ENCODE measurements around the gene PNCK. TPM values are rescaled to one million over a fixed set of nuclear protein-coding genes. Genes with fewer than 3 reads are reported as not detected.

Gene PNCK
- total and polyA plus RNA-seq, 4 donors: 0.44 to 0.77 (median 0.67) TPM

DNA sequence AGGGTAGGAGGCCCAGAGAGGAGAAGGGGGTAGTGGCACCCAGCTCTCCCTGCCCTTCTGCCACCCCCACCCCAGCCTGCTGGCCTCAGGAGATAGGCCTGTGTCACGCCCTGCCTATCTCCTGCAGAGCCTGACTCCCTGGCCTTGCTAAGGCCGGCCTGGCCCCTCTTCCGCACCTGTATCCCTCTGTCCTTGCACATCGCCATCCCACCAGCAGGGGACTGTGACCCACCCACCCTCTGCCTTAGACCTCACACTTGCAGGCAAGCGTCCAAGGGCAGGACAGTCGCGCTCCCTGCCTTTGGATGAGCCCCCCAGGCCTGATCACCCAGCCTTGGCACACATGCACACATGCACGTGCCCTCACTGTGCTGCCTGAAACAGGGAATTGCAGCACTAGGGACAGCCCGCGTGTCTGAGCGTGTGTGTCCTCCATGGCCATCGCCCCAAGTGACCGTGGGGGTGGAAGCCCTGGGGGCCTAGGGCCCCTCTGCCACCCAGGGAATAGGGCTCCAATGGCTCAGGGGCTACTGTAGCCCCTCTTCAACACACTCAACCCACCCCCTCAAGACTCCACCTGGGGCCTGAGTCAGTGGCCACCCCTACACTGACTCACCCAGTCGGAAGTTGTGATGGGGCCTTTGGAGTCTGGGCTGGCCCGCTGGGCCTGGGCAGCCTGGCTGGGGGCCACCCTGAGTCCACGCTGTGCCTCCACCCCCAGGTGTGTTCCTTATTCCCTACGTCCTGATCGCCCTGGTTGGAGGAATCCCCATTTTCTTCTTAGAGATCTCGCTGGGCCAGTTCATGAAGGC, 16.2 kb upstream of the PNCK start:
- H3K4me3 ChIP-seq: no peak overlapping the region
- 89 to 92% methylated on average over 8 to 19 of the region's 19 CpGs for WGBS, 2 donors
- TF ChIP-seq CTCF (IDR thresholded peaks at IDR 0.05; ENCODE audit: control extremely low read depth, extremely low read depth): no peak
- H3K27me3 ChIP-seq (ENCODE audit: control insufficient read depth in 3 of 3, insufficient read depth in 3 of 3, low read length in 2 of 3): no peaks in the 10 kb centered on the region
- H3K36me3 ChIP-seq (ENCODE audit: control insufficient read depth in 4 of 4, insufficient read depth in 4 of 4, low read length in 4 of 4): no peaks in the 10 kb centered on the region
- no peaks in the 10 kb centered on the region for H3K9me3 ChIP-seq (ENCODE audit: control insufficient read depth in 4 of 4, insufficient read depth in 3 of 4, low read length in 3 of 4)
- H3K27ac ChIP-seq (ENCODE audit: low read depth in 1 of 2, low read length in 1 of 2): peak overlapping the region in 1 of 2 donors; percentile 81
- no peaks in the 10 kb centered on the region for H3K4me1 ChIP-seq (ENCODE audit: control insufficient read depth in 5 of 5, insufficient read depth in 5 of 5, low read length in 5 of 5)
- ATAC-seq (ENCODE audit: insufficient read depth, low FRiP score): no peak
- no peak for DNase-seq
- H3K9ac ChIP-seq (ENCODE audit: insufficient read depth in 1 of 2, low read length in 2 of 2): no peak overlapping the region

GRCh38 chrX:153688911-153689590, 15.4 kb upstream of the PNCK start:
- no peaks in the 10 kb centered on the region for H3K9me3 ChIP-seq (ENCODE audit: control insufficient read depth in 4 of 4, insufficient read depth in 3 of 4, low read length in 3 of 4)
- DNase-seq (peak in 2 of 3 donors; percentile 29 to 54), ATAC-seq (ENCODE audit: insufficient read depth, low FRiP score) (no peak)
- no peak overlapping the region for H3K4me3 ChIP-seq
- TF ChIP-seq CTCF (IDR thresholded peaks at IDR 0.05; ENCODE audit: control extremely low read depth, extremely low read depth): no peak
- no peaks in the 10 kb centered on the region for H3K36me3 ChIP-seq (ENCODE audit: control insufficient read depth in 4 of 4, insufficient read depth in 4 of 4, low read length in 4 of 4)
- no peaks in the 10 kb centered on the region for H3K4me1 ChIP-seq (ENCODE audit: control insufficient read depth in 5 of 5, insufficient read depth in 5 of 5, low read length in 5 of 5)
- H3K27ac ChIP-seq (ENCODE audit: low read depth in 1 of 2, low read length in 1 of 2): peak overlapping the region in 1 of 2 donors; percentile 88
- WGBS, 2 donors: 36 to 45% methylated on average over 9 to 53 of the region's 53 CpGs
- H3K27me3 ChIP-seq (ENCODE audit: control insufficient read depth in 3 of 3, insufficient read depth in 3 of 3, low read length in 2 of 3): no peaks in the 10 kb centered on the region
- no peak overlapping the region for H3K9ac ChIP-seq (ENCODE audit: insufficient read depth in 1 of 2, low read length in 2 of 2)

- peak overlapping the region in 1 of 2 donors; percentile 88 for H3K27ac ChIP-seq (ENCODE audit: low read depth in 1 of 2, low read length in 1 of 2)
- H3K4me3 ChIP-seq: peak overlapping the region; percentile 20
- H3K9ac ChIP-seq (ENCODE audit: insufficient read depth in 1 of 2, low read length in 2 of 2): no peak overlapping the region
- DNase-seq: no peak
- H3K9me3 ChIP-seq (ENCODE audit: control insufficient read depth in 4 of 4, insufficient read depth in 3 of 4, low read length in 3 of 4): peaks cover 0 to 3% (median 1%) of the 10 kb centered on the region in 4 donors
- no peak for TF ChIP-seq CTCF (IDR thresholded peaks at IDR 0.05; ENCODE audit: control extremely low read depth, extremely low read depth)
- ATAC-seq (ENCODE audit: insufficient read depth, low FRiP score): no peak
- H3K27me3 ChIP-seq (ENCODE audit: control insufficient read depth in 3 of 3, insufficient read depth in 3 of 3, low read length in 2 of 3): no peaks in the 10 kb centered on the region
- WGBS, 2 donors: 31% methylated on average over 57 of the region's 57 CpGs; no CpG with 5 or more reads in 1 of the 2 donors
- H3K4me1 ChIP-seq (ENCODE audit: control insufficient read depth in 5 of 5, insufficient read depth in 5 of 5, low read length in 5 of 5): no peaks in the 10 kb centered on the region
- no peaks in the 10 kb centered on the region for H3K36me3 ChIP-seq (ENCODE audit: control insufficient read depth in 4 of 4, insufficient read depth in 4 of 4, low read length in 4 of 4)
Observed at GRCh38 chrX:153688506-153688905, 14.9 kb upstream of the PNCK start.
